HG02870 (cell line): ENCODE measurements around the gene ITPR1.

ENCODE experiments used
- ATAC-seq: cut with Tn5 transposase; IDR thresholded peaks from one replicate; pipeline ENCODE4 v1.9.1; 2021; ENCODE audit warnings: mild to moderate bottlenecking, moderate library complexity; ENCODE audit not compliant: unreplicated experiment

ITPR1 gene

DNA sequence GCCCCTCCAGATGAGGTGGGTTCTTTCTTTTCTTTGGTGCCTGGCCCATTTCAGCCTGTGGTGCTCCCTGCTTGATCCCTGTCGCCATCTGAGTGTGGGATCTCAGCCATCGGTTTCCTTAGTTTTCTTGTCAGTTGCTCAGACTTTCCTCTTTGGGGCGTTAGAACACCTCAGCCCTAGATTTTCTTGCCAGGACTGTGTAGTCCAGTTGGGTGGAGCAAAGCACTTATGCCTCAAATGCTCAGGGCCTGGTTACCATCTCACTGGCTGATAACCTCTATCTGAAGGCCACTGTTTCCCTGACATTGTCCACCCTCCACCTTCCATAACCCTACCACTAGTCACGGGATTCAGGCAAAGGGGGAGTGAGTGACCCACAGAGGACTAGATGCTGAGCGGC, 277.4 kb downstream of the ITPR1 start:
- ATAC-seq = no peak

DNA sequence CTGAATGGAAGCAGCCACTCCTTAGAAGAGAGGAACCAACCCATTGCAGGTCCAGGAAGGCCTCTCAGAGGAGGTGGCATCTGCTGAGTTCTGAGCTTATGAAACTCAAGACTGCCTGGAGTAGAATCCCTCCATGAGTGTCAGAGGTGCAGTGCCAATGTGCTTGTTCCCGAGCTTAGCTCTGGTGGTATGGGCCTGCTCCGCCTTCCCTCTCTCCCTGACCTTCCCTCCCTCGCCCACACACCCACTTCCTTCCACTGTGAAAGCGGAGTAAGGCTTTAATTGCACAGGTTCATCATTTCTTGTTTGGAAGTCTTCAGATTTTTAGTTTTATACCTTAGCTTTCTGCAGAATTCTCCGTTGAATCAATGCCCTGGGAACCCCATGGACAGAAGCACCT, 278.1 kb downstream of the ITPR1 start:
- no peak for ATAC-seq

DNA sequence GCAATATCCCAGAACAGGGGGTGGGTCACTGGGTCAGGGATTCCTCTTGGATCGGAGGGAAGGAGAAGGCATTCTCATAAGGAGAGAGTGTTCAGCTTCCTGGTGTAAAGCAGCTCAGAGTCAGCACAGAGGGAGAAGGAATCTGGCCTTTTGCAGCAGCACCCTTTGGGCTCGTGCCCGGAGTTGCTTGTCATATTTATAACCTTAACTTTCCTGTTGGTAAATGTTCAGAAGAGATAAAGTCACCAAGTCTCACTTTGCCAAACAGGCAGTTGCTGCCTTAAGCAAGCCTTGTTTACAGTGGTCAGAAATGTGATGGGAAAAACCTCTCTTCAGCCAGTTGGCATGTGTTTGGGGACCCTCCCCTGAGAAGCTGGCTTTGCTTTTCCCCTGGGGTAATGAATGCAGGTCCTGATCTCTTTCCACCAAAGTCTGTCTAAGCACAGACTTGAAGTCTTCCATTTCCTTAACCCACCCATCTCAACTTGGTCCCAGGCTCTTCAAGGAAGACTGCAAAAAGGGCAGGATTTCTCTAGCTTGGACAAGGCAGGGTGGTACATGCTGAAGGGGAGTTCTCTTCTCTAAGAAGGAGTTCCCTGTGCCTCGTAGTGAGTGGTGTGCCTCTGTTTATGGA, 279.1 kb downstream of the ITPR1 start:
- ATAC-seq = no peak

DNA sequence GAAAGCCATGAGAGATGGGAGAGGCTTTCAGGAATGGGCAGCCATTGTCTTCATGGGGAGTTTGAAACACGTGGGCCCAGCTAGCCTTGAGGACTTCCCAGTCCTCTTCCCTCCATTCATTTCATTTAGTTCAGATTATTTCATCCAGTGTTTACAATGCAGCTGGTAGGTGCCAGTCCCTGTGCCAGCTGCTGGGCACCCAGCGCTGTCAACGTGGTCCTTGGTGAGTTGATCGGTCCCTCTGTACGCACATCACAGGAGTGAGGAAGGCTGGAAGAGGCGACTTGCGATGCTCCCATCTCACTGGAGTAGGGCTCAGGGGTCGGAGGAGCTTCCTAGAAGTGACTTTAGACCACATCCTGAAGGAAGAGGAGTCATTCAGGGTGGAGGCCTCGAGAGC, 279.7 kb downstream of the ITPR1 start:
- ATAC-seq = no peak

DNA sequence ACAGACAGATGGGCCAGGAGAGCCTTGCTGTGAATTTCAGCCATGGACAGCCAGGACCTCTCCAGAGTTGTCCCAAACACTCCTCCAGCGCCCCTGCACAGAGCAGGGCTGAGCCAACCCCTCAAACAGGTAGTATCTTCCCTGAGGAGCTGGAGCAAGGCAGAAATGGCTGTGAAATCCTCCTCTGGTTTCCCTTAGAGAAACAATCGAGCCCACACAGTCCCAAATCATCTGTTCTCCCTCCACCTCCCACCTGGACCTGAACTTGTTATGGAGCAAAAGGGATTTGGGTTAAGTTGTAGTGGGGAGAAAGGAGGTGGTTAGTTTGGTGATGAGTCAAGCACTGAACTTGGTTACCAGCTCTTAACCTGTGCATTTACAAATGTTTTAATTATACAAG, 280.4 kb downstream of the ITPR1 start:
- ATAC-seq = no peak

DNA sequence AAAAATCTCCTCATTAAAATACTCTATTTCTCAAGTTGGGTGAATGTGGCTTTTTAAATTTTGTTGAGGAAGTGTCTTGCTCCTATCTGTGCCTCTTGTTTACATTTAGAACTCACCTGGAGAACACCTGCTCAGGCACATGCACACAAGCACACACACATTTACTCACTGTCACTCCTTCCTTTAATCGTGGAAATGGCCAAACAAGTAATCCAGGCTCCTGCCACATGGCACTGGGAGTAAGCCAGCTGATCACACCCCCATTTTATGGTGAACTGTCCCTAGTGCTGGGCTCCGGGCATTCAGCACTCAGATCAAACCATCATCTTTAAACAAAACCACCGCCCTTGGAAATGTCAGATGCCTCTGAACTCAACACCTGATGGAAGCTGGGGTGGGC, 281.4 kb downstream of the ITPR1 start:
- no peak for ATAC-seq

DNA sequence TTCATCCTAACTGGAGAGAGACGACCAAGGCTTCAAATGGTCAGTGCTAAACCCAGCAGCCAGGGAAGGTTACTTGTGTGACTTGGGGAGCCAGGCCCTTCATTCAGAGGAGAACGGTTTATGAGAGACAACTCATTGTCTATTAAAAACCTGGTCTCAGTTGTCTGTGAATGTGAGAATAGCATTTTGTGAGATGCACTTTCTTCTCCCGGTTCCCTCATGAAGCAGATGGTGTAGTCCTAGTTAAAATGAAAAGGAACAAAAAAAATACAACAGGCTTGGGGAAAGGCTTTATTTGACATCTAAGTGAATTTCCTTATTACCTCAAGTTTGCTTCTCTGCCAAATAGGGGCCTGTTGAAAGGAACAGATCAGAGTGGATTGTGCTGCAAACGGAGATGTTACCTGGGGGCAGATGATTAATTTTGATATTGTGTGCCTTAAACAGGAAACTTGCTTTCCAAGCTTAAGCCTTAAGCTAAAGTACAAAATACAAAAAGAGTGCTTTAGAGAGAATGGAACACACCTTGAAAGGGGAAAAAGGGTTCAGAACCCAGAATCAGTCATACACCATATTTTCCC, 283.3 kb downstream of the ITPR1 start:
- ATAC-seq = peak; percentile 41

DNA sequence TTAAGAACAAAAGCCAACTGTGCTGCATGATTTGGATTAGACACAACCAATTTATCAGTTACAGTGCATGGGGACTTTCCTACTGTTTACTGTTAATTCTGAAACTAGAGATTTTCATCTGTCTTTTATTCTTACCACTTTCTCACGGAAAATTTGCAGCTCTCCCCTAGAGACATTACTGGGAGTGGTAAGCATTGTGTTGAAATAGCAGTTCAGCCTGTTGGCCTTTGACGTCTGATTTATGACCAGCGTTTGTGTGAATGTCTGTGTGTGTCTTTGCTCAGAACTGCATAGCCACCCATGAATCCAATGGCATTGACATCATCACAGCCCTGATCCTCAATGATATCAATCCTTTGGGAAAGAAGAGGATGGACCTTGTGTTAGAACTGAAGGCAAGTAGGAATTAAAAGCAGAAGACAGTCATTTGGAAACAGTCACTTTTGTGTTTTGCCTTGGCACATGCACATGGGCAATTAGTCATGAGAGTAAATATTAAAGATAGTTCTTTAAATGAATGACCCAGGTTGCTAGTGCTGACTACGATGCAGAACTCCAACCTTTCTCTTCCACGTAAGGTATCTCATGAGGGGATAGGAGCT, 283.9 kb downstream of the ITPR1 start:
- peak; percentile 78 for ATAC-seq

DNA sequence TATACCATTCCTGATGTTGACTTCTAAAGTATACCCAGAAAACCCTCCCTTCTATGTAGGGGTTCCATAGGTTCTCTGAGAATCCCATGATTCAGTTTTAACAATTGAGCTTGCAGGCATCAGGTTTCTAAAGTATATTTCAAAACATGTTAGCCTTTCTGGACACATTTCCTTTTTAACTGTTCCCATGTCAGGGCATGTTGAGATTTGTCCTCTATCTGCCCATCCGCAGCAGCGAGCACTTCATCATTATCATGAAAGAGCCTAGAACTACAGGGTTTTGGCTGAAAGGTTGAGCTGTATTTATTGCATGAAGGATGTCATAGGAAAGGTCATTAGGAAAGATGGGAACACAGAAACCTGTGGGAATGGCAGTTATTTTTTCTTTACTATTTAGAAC, 285.0 kb downstream of the ITPR1 start:
- ATAC-seq = no peak

DNA sequence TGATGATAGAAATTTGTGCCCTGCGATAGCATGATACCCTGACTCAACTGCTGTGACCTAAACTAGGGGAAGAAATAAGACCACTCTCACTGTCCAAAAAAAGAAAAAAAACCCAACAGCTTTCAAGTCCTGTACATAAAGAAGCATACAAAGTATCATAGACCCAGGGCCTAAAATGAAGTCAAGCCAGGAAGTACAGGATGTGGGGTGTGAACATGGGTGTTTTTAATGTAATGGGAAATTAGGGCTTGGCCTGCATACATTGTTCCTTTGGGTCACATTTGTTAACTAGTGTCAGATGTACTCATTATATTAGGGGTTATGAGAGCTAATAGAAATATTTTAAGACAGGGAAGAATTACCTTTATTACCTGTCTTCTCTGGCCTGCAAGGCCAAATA, 285.6 kb downstream of the ITPR1 start:
- ATAC-seq = no peak

DNA sequence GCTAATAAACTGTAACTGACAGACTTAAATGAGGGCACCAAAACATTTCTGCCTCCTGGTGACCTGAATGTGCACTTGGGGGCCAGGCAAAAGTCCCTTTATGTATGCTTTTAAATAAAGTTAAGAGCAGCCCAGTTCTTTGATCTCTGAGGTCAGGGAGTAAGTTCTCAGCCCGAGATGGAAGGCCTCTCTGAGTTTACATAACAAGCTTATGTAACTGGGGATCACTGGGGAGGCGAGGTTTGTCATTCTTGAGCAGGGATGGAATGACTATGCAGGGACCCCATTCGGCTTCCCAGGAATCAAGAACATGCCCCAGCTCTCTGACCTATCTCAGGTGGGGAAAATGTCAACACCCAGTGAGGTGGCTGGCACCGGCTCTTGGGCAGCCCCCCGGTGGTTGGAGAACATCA, 287.4 kb downstream of the ITPR1 start:
- ATAC-seq = no peak

DNA sequence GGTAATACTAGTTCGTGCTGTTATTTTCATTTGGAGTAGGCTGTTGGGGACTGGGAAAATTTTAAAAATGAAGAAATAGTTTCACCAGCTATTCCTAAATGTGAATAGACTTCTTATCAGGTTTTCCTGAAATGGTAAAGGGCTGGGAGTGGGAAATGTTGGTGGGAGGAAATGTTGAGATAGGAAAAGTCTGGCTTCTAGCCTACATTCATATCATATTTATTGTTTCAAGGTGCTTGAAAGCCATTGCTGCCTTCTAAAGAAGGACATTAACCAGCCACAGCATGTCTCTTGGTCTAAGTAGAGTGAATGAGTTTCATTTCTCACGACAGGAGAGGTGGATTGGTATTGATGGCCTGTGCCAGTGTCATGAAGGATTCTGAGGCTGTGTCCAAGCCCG, 288.9 kb downstream of the ITPR1 start:
- ATAC-seq = no peak

DNA sequence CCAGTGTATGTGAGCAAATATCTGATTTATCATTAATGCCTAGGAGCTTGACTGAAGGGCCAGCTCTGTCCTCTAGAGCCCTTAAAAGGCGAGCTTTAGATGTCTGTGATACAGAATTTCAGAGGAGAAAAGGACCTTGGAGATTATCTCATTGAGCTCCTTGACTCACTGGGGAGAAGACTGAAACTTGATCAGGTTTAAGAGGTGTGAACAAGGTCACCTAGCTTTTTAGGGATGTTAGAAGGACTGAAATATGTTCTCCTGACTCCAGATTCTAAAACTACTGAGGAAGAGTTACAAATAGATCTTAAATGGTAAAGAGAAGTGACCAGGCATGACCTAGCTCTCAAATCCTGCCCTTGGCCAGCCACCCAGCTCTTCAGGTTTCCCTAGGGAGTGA, 292.4 kb downstream of the ITPR1 start:
- no peak for ATAC-seq

DNA sequence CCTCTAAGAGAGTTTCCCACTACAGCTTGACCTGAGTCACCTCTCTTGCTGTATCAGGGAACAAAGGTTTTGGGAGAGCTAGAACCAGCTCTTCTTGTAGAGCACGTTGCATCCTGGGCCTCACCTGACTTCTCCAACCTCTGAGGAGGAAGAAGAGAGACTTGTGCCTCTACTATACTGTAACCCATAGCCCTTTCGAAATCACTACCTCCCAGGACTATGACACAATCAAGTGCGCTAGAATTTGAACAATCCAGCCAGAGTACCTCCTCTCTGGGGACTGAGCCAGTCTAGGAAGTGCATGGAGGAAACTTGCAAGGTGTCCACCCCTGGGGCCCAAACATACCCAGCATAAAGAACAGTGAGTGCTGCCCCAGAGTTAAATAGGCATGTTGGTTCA, 293.3 kb downstream of the ITPR1 start:
- no peak for ATAC-seq

DNA sequence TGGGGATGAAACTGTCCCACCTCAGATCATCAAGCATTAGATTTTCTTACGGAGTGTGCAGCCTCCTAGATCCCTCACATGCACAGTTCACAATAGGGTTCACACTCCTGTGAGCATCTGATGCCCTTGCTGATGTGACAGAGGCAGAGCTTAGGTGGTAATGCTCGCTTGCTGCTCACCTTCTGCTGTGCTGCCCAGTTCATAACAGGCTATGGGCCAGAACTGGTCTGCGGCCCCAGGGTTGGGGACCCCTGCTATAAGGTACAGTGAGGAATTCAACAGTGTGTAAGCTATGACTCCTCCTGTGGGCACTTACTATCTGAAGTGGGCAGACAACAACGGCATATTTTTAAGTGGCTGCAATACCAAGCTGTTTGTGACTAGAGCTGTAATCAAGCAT, 298.2 kb downstream of the ITPR1 start:
- no peak for ATAC-seq

DNA sequence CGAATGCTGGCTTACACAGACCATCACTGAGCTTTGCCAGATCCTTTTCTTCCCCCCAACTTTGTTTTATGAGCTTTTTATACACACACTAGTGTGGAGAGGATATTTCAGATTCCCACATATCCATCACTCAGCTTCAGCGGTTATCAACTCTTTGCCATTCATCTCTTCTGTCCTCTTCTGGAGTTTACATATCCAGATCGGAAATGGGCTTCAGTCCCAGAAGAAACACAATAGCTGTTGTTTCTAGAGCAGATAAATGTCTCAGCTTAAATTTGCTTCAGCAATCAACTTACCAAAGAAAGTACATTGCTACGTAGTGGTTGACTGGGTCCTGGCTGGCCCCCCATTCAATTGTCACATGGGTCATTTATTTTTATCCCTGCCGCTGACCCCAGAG, 300.2 kb downstream of the ITPR1 start:
- no peak for ATAC-seq

DNA sequence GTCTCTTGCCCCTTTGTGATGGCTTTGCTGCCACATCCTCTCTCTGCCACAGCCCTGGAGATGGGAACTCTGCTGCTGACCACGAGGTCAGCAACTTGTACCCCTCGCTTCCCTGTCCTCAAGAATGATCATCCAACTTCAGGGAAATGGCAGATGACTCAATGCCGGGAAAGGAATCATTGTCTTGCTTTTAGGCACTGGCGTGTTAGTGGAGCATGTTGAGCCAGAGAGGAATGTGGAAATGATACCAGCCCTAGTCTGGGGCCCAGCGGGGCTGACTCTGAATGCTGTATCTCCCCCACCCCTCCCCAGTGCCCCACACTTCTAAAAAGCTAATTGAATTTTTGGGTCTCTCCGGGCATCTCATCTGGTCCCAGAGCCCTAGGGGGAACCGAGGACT, 301.2 kb downstream of the ITPR1 start:
- ATAC-seq = no peak

DNA sequence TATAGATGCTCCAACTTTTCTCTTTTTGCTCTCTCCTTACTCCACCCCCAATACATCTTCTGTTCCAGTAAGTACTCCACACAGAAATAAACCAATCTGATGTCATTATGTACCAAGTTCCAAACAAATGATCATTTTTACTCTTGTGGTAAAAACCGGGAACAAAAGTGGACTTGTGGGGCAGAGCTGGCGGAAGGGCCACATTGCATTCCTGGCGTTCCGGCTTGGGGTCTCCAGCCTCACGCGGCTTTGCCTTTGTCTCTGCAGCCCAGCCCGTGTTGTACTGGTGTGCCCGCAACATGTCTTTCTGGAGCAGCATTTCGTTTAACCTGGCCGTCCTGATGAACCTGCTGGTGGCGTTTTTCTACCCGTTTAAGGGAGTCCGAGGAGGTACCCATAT, 301.6 kb downstream of the ITPR1 start:
- ATAC-seq = no peak

DNA sequence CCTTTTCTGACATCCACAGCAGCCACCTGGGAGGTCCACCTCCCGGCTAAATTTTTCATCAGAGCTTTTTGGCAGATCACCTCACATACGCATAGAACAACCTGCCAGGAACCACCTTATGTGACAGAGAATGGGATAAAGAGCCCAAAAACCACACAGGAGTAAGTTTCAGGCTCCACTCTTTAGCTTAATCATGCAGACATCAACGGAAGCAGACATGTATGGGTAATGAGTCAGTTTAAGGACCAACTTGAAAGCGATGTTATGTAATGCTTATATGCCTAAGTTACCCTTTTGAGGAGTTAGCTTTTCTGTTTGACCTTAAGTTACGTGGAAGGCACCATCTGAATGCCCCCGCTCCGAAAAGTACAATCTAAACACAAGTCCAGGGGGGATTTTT, 302.8 kb downstream of the ITPR1 start:
- ATAC-seq = no peak

DNA sequence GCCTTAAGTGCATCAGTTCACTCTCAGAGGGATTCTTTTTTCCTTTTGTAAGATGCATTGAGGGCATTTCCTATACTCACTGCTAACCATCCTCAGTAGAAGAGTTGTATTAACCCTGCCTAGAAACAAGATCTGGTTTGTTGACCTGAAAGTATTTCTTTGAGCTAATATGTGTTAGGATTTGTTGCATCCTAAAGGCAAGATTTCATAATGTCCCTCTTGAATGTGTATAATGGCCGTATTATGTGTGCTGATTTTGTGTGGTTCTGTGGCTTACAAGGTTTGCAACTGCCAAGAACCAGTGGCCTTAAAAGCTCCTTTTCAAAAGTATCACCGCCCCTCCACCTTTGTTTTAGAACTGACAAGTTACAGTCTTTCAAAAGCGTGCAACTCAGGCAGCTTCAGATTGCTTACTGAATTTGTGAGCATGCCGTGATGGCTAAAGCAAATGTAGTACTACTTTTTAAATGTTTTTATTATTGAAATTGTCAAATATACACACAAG, 304.1 kb downstream of the ITPR1 start:
- ATAC-seq = no peak

DNA sequence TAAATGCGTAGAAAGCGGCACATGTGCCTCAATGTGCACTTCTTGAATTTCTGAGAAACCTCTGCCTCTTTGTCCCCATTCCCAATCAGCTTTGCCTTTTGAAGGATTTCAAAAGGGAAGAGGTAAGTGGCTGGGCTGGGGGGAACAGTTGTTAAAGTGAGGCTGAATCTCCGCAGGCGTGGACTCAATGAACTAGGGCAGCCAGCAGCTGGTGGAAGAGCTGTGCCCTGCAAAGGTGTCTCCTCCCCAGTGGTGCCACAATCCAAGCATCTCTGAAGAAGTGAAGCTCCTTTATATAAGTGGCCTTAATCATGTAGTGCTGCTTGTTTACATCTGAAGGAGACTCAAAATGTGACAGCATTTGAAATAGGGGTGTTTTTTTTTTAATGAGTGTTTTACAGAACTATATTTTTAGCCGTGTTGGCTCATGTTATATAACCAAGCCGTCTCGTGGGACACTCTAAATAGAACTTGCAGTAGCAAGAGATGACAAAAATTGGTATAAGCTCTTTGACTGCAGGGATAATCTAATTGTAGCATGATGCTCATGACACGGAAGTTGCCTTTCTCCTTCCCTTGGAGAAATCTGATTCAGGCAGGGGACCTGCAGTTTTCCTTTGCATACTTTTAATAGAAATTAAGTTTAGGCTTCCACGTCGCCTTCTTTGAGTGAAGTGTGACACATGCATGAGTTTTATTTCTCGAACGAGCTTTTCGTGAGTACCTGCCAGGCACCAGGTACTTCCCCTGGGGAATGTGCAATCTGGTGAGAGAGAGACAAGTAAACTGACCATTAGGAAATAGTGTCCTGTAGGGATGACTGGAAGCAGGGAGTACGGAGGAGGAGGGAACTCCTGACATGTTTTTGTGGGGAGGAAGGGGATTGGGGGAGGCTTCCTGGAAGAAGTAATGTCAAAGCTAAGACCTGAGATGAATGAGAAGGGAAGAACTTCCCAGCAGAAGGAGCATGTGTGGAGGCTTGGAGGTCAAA, 306.4 kb downstream of the ITPR1 start:
- no peak for ATAC-seq
